HG03354 (cell line): ENCODE data around the gene IGFBP4.

Experiments used
- ATAC-seq: cut with Tn5 transposase; IDR thresholded peaks from one replicate; pipeline ENCODE4 v1.9.1; 2021; ENCODE audit warnings: mild to moderate bottlenecking; ENCODE audit not compliant: unreplicated experiment, poor library complexity, severe bottlenecking

IGFBP4 gene

GRCh38 chr17:40502716-40503115 lies 59.5 kb downstream of the IGFBP4 start:
- ATAC-seq, result no peak

GRCh38 chr17:40503154-40503553 lies 59.9 kb downstream of the IGFBP4 start:
- no peak for ATAC-seq

- ATAC-seq, result no peak
Observed at GRCh38 chr17:40506786-40507185, 63.5 kb downstream of the IGFBP4 start.
